ENCODE results near the gene ZNF888.

DNA sequence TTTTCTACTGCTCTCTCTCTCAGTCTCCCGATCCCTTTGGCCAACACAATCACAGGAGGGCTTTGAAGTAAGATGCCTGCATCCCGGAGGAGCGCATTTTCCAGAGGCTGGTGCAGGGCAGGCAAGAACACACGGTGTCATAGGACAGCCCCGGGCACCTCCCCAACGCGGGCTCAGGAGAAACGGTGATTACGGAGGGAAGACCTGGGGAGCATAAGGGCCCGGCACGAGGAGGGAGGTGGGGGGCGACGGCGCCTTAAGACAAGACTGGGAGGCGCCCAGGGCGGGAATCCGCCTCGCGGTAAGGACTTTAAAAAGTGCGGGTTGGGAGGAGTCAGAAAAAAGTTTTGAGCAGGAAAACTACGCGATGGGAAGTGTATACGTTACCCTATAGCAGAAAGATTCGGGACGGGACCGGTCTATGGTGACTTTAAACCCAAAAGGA, 18.7 kb upstream of the ZNF888 start:
- TF ChIP-seq EZH2 (IDR thresholded peaks at IDR 0.05; ENCODE audit: insufficient read depth, poor library complexity, severe bottlenecking) (no peak), EZH2phosphoT487 (IDR thresholded peaks at IDR 0.05; ENCODE audit: insufficient read depth, low read depth) (no peak)

Data from GM23248 (cell line).